Measurements from ENCODE around the gene FAM83C.

Gene FAM83C

GRCh38 chr20:35296101-35296554, 3.9 kb upstream of the FAM83C start:
- Histone ChIP-seq H3K27ac (ENCODE audit: poor library complexity, severe bottlenecking) (no peak overlapping the region), H3K36me3 (ENCODE audit: low read depth) (no peaks in the 10 kb centered on the region), H3K27me3 (ENCODE audit: insufficient read depth, poor library complexity, severe bottlenecking) (no peaks in the 10 kb centered on the region), H3K4me3 (ENCODE audit: severe bottlenecking) (no peak overlapping the region), H3K4me1 (ENCODE audit: insufficient read depth, poor library complexity, severe bottlenecking) (peaks cover 5% of the 10 kb centered on the region), H3K9me3 (ENCODE audit: severe bottlenecking) (no peaks in the 10 kb centered on the region)
- no peak for ATAC-seq (ENCODE audit: low read depth)
- no peak for TF ChIP-seq CTCF (IDR thresholded peaks at IDR 0.05; ENCODE audit: poor library complexity, severe bottlenecking)
- DNase-seq (ENCODE audit: low spot score), result no peak

DNA sequence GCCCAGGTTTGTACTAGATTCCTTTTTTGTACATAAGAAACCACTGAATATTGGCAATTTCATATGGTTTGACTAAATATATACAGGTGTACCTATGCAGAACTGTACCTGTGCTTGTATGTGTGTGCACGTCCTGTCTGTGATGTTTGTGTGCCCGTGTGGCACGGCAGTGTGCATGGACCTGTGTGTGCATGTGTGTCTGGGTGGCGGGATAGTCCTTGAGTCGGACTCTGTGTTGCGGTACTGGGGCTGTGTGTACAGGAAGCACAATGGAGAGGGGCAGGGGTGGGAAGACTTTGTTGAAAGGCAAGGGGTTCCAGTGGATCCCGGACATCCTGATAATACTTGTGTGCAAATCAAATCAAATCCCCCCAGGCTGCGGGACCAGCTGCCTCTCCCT, 3.4 kb upstream of the FAM83C start:
- H3K27me3 ChIP-seq (ENCODE audit: insufficient read depth, poor library complexity, severe bottlenecking), result no peaks in the 10 kb centered on the region
- no peak for DNase-seq (ENCODE audit: low spot score)
- H3K4me1 ChIP-seq (ENCODE audit: insufficient read depth, poor library complexity, severe bottlenecking), result peaks cover 5% of the 10 kb centered on the region
- no peak for ATAC-seq (ENCODE audit: low read depth)
- no peak overlapping the region for H3K27ac ChIP-seq (ENCODE audit: poor library complexity, severe bottlenecking)
- no peaks in the 10 kb centered on the region for H3K9me3 ChIP-seq (ENCODE audit: severe bottlenecking)
- no peak for TF ChIP-seq CTCF (IDR thresholded peaks at IDR 0.05; ENCODE audit: poor library complexity, severe bottlenecking)
- H3K4me3 ChIP-seq (ENCODE audit: severe bottlenecking), result no peak overlapping the region
- no peaks in the 10 kb centered on the region for H3K36me3 ChIP-seq (ENCODE audit: low read depth)

GRCh38 chr20:35295058-35295457, 2.8 kb upstream of the FAM83C start:
- no peak for TF ChIP-seq CTCF (IDR thresholded peaks at IDR 0.05; ENCODE audit: poor library complexity, severe bottlenecking)
- ATAC-seq (ENCODE audit: low read depth) (no peak), DNase-seq (ENCODE audit: low spot score) (no peak)
- no peaks in the 10 kb centered on the region for H3K27me3 ChIP-seq (ENCODE audit: insufficient read depth, poor library complexity, severe bottlenecking)
- peaks cover 5% of the 10 kb centered on the region for H3K4me1 ChIP-seq (ENCODE audit: insufficient read depth, poor library complexity, severe bottlenecking)
- no peaks in the 10 kb centered on the region for H3K9me3 ChIP-seq (ENCODE audit: severe bottlenecking)
- H3K36me3 ChIP-seq (ENCODE audit: low read depth), result no peaks in the 10 kb centered on the region
- no peak overlapping the region for H3K4me3 ChIP-seq (ENCODE audit: severe bottlenecking)
- no peak overlapping the region for H3K27ac ChIP-seq (ENCODE audit: poor library complexity, severe bottlenecking)

DNA sequence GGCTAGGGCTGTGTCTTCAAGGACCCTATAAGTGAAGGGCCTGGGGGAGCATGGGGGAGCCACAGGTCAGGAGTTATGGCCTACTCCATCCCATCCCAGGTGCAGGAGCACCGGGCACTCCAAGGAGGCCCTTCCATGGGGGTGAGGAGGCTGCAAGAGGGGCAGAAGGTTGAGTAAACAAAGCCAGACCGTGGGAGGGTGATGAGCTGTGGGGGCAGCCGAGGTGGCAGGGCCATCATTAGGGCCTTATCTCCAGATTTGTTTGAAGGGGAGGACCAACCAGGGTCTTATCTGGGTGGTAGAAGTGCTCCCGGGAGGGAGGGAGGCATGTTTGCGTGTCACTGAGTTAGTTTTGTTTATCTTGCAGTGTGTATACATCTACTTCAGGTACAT, 2.1 kb upstream of the FAM83C start:
- DNase-seq (ENCODE audit: low spot score) (no peak), ATAC-seq (ENCODE audit: low read depth) (no peak)
- H3K9me3 ChIP-seq (ENCODE audit: severe bottlenecking), result no peaks in the 10 kb centered on the region
- H3K4me1 ChIP-seq (ENCODE audit: insufficient read depth, poor library complexity, severe bottlenecking), result peaks cover 5% of the 10 kb centered on the region
- no peak overlapping the region for H3K27ac ChIP-seq (ENCODE audit: poor library complexity, severe bottlenecking)
- no peaks in the 10 kb centered on the region for H3K27me3 ChIP-seq (ENCODE audit: insufficient read depth, poor library complexity, severe bottlenecking)
- H3K36me3 ChIP-seq (ENCODE audit: low read depth), result no peaks in the 10 kb centered on the region
- H3K4me3 ChIP-seq (ENCODE audit: severe bottlenecking), result no peak overlapping the region
- TF ChIP-seq CTCF (IDR thresholded peaks at IDR 0.05; ENCODE audit: poor library complexity, severe bottlenecking), result no peak

DNA sequence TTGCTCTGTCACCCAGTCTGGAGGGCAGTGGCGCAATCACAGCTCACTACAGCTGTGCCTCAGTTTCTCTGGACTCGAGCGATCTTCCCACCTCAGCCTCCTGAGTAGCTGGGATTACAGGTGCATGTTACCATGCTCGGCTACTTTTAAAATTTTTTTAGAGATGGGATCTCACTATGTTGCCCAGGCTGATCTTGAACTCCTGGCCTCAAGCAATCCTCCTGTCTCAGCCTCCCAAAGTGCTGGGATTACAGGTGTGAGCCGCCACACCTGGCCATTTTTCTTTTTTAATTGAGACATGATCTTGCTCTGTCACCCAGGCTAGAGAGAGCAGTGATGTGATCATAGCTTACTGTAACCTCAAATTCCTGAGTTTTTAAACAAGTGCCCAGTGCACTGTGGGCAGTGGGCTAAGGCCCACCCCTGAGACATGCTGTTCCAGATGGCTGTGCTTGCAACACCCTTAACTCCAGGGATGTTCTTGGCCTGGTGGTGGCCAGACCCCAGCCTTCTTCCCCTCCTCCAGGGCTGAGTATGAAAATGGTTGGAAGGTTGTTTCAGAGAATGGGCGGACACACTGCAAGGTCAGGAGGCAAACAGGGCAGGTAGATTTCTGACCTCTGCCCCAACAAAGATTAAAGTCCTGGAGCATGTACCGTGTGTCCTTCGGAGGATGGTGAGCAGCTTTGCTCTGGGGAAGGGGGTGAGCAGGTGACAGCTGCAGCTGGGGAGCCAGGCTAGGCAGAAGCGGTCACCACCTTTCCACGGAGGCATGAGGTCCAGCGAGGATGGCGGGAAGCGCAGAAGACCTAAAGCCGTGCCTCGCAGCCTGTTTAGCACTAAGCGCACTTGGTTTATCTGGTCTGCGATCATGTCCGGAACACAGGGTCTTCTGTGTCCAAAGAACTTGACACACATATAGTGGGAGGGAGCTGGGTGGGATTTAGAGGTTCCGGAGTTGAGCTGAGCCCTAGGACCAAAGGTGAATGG, 1.4 kb upstream of the FAM83C start:
- no peaks in the 10 kb centered on the region for H3K9me3 ChIP-seq (ENCODE audit: severe bottlenecking)
- no peaks in the 10 kb centered on the region for H3K36me3 ChIP-seq (ENCODE audit: low read depth)
- TF ChIP-seq CTCF (IDR thresholded peaks at IDR 0.05; ENCODE audit: poor library complexity, severe bottlenecking), result no peak
- no peak overlapping the region for H3K27ac ChIP-seq (ENCODE audit: poor library complexity, severe bottlenecking)
- DNase-seq (ENCODE audit: low spot score) (no peak), ATAC-seq (ENCODE audit: low read depth) (no peak)
- H3K4me3 ChIP-seq (ENCODE audit: severe bottlenecking), result no peak overlapping the region
- H3K4me1 ChIP-seq (ENCODE audit: insufficient read depth, poor library complexity, severe bottlenecking), result peaks cover 5% of the 10 kb centered on the region
- H3K27me3 ChIP-seq (ENCODE audit: insufficient read depth, poor library complexity, severe bottlenecking), result no peaks in the 10 kb centered on the region

Measured in RWPE2 (cell line).